HL-60 (cell line): ENCODE results near the gene ANP32B.

ENCODE experiments used
- DNase-seq, 2 experiments: peaks; one replicate each; pipeline ENCODE4 v3.0.0-alpha.2; 2010 to 2020; ENCODE audit warnings: low read depth in 1 of 2, low spot score in 1 of 2
- H3K27ac ChIP-seq: fragments of 250-450 bp; sonication (Bioruptor Pico); replicated peaks from 2 replicates; pipeline ENCODE4 v1.5.1; 2020; ENCODE audit warnings: mild to moderate bottlenecking, moderate library complexity
- H3K27me3 ChIP-seq: fragments of 250-450 bp; sonication (Bioruptor Pico); 2 replicates; pipeline ENCODE4 v1.5.1; 2021; ENCODE audit warnings: mild to moderate bottlenecking, moderate library complexity; ENCODE audit not compliant: insufficient read depth, poor library complexity, severe bottlenecking
- H3K4me3 ChIP-seq: replicated peaks from 2 replicates; pipeline ENCODE4 v1.5.1; 2011; ENCODE audit warnings: mild to moderate bottlenecking, control low read depth, low read length; ENCODE audit not compliant: insufficient read depth
- GABPA ChIP-seq: IDR thresholded peaks from 2 replicates; pipeline ENCODE4 v1.6.1; 2012; ENCODE audit warnings: low read depth
- POLR2AphosphoS5 ChIP-seq: IDR thresholded peaks from 2 replicates; pipeline ENCODE4 v1.6.1; 2012; ENCODE audit warnings: low read depth
- SPI1 ChIP-seq: IDR thresholded peaks from 2 replicates; pipeline ENCODE4 v1.6.1; 2012; ENCODE audit warnings: low read depth, mild to moderate bottlenecking, borderline replicate concordance
- TF ChIP-seq, protein P1 (sequence below): IDR thresholded peaks from one replicate; pipeline ENCODE4 v1.5.1; 2011; ENCODE audit warnings: low read length, control low read depth, inconsistent platforms; ENCODE audit not compliant: insufficient read depth
- TF ChIP-seq, protein P2 (sequence below): IDR thresholded peaks from 2 replicates; pipeline ENCODE4 v1.6.1; 2012; ENCODE audit warnings: low read depth; ENCODE audit not compliant: insufficient replicate concordance

Gene ANP32B

DNA sequence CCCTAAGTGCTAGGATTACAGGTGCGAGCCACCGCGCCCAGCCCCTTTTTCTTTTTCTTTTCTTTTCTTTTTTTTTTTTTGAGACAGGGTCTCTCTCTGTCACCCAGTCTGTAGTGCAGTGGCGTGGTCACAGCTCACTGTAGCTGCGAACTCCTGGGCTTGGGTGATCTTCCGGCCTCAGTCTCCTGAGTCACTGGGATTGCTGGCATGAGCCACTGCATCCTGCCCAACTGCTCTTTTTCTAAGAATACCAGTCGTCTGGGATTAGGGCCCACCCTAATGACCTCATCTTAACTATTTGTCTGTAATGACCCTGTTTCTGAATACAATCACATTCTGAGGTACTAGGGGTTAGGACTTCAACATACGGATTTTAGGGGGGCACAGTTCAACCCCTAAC is 39.3 kb downstream of the ANP32B start:
- no peak overlapping the region for H3K4me3 ChIP-seq

DNA sequence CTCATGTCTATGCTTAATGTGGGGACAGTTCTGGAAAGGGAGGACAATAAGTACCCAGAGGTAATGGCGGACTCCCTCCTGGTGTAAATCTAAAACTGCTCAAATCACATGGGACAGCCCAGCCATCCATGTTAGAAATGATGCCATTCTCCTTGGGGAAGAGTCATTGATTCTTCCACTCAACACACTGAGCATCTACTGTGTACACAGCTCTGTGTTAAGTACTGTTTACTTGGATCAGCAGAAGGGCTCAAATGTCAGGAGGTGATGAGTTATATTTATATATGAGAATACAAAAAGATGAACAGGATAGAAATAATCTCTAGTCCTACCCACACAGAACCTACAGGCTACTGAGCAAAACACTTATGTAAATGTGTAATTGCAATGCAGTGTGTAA is 41.6 kb downstream of the ANP32B start:
- TF ChIP-seq, protein P1, sequence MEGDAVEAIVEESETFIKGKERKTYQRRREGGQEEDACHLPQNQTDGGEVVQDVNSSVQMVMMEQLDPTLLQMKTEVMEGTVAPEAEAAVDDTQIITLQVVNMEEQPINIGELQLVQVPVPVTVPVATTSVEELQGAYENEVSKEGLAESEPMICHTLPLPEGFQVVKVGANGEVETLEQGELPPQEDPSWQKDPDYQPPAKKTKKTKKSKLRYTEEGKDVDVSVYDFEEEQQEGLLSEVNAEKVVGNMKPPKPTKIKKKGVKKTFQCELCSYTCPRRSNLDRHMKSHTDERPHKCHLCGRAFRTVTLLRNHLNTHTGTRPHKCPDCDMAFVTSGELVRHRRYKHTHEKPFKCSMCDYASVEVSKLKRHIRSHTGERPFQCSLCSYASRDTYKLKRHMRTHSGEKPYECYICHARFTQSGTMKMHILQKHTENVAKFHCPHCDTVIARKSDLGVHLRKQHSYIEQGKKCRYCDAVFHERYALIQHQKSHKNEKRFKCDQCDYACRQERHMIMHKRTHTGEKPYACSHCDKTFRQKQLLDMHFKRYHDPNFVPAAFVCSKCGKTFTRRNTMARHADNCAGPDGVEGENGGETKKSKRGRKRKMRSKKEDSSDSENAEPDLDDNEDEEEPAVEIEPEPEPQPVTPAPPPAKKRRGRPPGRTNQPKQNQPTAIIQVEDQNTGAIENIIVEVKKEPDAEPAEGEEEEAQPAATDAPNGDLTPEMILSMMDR = no peak
- TF ChIP-seq, protein P2, sequence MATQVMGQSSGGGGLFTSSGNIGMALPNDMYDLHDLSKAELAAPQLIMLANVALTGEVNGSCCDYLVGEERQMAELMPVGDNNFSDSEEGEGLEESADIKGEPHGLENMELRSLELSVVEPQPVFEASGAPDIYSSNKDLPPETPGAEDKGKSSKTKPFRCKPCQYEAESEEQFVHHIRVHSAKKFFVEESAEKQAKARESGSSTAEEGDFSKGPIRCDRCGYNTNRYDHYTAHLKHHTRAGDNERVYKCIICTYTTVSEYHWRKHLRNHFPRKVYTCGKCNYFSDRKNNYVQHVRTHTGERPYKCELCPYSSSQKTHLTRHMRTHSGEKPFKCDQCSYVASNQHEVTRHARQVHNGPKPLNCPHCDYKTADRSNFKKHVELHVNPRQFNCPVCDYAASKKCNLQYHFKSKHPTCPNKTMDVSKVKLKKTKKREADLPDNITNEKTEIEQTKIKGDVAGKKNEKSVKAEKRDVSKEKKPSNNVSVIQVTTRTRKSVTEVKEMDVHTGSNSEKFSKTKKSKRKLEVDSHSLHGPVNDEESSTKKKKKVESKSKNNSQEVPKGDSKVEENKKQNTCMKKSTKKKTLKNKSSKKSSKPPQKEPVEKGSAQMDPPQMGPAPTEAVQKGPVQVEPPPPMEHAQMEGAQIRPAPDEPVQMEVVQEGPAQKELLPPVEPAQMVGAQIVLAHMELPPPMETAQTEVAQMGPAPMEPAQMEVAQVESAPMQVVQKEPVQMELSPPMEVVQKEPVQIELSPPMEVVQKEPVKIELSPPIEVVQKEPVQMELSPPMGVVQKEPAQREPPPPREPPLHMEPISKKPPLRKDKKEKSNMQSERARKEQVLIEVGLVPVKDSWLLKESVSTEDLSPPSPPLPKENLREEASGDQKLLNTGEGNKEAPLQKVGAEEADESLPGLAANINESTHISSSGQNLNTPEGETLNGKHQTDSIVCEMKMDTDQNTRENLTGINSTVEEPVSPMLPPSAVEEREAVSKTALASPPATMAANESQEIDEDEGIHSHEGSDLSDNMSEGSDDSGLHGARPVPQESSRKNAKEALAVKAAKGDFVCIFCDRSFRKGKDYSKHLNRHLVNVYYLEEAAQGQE = no peak
- TF ChIP-seq POLR2AphosphoS5 (no peak), SPI1 (no peak), GABPA (no peak)
- Histone ChIP-seq H3K27me3 (no peaks in the 10 kb centered on the region), H3K27ac (no peak overlapping the region), H3K4me3 (no peak overlapping the region)
- DNase-seq = no peak

More for the DNA sequence above, 39.3 kb downstream of the ANP32B start:
- H3K27ac ChIP-seq = no peak overlapping the region
- H3K27me3 ChIP-seq = no peaks in the 10 kb centered on the region
- DNase-seq = no peak
- TF ChIP-seq, protein P1 = no peak
- TF ChIP-seq POLR2AphosphoS5 (no peak), GABPA (no peak), SPI1 (no peak)
- TF ChIP-seq, protein P2 = no peak

DNA sequence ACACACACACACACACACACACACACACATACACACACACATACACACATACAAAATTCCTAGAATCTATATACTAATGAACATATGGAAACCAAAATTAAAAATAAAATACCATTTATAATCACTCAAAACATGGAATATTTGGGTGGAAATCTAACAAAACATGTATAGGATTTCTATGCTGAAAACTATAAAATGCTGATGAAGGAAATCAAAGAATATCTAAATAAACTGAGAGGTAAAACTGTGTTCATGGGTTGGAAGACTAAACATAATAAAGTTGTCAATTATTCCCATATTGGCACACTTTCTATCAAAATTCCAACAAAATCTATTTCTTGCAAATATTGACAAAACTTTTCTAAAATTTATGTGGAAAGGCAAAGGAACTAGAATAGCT is 48.0 kb downstream of the ANP32B start:
- no peak for DNase-seq
- no peak for TF ChIP-seq SPI1
- TF ChIP-seq, protein P2 = no peak
- TF ChIP-seq GABPA = no peak
- TF ChIP-seq POLR2AphosphoS5 = no peak
- TF ChIP-seq, protein P1 = no peak
- Histone ChIP-seq H3K4me3 (no peak overlapping the region), H3K27ac (no peak overlapping the region), H3K27me3 (no peaks in the 10 kb centered on the region)
